ENCODE measurements around the gene MINDY4.
A peak's percentile ranks its signal among the peaks of the same experiment; 100 is the strongest.

MINDY4 gene

DNA sequence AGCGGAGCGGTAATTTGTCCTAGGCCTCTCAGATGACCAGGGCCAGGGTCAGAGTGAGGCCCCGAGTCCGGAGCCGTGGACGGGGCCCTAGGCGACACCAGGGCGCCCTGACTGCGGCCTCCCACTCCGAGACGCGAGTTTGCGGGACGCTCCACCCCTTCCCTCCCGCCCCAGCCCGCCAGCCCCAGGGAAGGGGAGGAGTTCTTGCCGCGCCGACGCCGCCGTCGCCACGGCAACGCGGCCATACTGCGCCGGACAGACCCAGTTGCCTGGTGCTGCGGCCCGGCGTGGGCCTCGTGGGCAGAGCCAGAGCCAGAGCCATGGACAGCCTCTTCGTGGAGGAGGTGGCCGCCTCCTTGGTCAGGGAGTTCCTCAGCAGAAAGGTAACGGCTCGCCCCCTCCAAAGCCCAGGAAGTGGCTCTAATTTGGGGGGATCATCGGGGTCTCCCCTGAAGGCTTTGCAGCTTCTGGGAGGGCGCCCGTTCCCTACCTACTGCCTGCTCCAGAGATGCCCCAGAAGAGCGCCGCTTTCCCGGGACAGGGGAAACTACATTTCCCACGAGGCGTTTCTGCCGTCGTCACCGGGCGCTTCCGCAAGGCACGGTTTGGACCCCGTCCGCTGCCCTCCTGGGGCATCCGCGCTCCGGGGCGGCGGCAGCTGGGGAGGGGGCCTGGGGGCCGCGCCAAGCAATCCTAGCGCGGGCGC is at the start of gene MINDY4:
Gene MINDY4 (plus strand): TSS at position 244 of the 706 bp plus-strand sequence. CDS start 77 bp downstream, at position 321.
- peak; percentile 97 for DNase-seq

DNA sequence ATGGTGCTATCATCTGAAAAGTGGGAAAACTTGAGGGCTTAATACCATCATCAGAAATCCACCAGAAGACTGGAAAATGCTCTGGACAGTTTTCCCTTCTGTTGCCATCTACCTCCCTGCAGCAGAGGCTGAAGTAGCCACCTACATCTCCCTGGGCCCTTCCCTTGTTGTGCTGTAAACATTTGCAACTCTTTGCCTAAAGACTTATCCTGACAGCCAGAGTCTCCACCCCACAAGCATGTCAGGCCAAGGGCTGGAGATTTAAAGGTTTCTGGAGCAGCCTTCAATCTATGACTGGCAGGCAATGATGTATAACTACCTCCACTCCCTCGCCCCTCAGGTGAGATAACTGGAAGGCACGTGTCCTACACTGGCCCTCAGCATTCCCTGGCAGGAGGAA is 49.0 kb upstream of the MINDY4 start:
- no peak for DNase-seq

DNA sequence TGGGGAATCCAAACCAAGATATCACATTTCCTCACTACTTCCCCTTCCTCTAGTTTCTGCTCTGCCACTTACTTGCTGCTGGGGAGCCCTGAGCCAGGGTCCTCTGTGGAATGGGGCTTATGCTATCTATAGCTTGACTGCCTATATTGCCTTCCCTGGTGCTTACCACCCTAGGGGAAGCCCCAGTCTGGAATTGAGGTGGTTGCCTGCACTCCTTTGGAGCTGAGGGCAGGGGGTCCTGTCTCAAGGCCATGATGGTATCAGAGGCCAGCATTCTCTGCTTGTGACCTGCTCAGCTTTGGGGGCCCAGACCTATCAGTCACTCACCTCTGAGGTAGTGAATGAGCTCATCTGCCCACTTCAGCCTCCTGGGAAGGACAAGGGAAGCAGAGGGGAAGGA is 48.5 kb upstream of the MINDY4 start:
- no peak for DNase-seq

DNA sequence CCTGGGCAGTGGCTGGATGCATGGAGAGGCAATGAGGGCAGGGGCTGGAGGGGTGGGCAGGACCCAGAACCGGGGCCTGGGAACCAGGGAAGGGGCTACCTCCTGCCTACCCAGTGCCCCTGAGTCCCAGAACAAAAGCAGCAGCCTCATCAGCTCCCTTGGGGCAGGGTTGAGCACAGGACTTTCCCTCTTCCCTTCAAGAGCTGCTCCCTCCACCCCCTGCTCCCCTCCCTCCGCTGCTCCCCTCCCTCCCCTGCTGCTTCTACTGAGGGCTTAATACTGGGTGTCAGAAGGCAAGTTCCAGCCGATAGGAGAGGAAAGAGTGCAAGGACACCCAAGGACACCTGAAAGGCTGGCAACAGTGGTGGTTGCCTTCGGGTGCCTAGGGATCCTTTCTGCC is 47.4 kb upstream of the MINDY4 start:
- no peak for DNase-seq

DNA sequence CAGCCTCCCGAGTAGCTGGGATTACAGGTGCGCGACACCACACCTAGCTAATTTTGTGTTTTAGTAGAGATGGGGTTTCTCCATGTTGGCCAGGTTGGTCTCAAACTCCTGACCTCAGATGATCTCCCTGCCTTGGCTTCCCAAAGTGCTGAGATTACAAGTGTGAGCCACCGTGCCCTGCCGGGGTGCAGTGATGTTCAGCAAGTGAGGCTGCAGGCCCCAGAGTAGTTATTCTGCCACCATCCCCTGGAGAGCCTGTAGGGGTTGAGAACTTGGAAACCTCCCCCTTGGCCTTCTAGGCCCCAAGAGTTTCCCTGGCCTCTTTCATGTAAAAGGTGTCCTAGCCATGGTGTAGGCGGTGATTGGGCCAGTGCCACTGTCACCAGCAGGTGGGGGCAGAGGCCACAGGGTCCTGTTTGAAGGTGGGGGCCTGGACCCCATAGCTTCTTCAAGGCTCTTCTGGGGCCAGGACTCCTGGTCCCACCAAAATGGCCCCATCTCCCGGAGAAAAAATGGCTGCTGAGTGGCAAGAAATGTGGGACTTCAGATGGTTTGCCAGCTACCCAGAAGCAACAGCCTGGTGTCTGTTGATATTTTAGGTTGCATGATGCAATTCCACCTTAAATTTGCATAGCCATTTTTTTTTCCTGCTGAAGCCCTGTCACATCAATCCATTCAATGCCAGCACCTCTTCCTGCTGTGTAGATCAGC is 44.8 kb upstream of the MINDY4 start:
- DNase-seq: peak; percentile 39

DNA sequence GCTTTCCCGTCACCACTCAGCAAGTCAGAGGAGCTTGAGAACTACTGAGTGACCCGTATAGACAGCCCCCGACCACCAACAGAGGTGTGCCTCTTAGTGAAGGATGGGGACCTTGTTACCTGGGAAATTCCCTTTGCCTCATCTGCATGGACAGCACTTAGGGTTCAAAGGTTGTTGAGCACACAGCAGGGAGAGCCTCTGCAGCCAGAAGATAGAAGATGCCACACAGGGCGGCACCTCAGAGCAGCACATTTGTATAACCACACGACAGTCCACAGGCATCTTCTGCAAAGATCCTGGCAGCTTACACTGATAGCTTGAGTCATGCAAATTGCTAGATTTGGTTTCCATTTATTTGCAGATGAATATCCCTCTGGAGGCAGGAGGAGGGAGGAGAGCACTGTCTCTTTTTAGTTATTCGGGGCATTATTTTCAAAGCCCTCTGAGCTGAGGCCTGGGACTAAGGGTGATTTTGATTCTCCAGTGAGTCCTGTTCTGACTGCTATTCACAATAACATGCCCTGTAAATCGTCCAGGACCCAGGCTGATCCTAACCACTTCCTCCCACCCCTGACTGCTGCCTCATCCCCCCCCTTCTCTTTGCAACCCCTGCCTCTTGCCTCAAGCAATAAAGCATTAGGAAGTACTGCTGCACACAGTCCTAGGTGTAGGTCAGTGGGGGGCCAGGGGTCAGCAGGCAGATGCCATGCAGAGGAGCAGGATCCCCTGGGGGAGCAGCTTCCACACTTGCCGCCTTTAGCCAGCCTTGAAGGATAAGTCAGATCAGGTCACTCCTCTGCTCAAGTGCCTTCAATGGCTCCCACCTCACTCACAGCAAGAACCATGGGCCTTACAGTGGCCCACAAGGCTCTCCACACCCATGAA is 43.9 kb upstream of the MINDY4 start:
- DNase-seq: peak; percentile 49

DNA sequence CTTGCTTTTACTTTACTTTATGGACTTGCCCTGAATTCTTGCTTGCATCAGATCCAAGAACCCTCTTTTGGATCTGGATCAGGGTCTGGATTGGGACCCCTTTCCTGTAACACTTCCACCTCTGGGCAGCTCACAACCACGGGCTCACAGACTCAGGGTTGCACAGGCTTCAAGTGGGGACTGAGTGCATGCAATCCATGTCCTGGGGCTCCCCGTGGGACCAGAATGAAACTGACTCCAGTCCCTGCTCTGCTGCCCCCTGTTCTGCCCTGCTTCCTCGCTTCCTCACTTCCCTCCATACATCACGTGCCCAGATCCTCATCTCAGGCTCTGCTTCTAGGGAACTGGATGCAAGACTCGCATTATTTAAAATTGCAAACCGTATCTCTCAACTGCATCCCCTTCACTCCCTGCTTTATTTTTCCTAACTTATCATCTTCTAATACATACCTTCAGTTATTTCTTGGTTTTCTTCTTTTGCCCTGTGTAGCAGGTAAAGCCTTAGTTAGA is 42.6 kb upstream of the MINDY4 start:
- no peak for DNase-seq

DNA sequence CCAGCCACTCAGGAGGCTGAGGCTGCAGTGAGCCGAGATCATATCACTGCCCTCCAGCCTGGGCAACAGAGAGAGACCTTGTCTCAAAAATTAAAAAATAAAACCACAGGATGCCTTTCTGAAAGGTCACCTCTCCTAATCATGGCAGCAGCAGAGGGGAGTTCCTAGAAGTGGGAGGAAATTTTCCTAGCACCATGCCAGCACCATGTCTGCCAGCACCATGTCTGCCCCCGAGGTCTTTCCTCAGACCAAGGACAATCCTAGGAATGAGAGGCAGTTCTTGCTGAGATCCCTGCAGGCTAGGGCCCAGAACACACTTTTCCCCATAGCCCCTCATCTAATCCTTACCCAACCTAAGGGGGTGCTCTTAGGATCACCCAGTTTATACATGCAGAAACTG is 41.6 kb upstream of the MINDY4 start:
- DNase-seq: no peak

DNA sequence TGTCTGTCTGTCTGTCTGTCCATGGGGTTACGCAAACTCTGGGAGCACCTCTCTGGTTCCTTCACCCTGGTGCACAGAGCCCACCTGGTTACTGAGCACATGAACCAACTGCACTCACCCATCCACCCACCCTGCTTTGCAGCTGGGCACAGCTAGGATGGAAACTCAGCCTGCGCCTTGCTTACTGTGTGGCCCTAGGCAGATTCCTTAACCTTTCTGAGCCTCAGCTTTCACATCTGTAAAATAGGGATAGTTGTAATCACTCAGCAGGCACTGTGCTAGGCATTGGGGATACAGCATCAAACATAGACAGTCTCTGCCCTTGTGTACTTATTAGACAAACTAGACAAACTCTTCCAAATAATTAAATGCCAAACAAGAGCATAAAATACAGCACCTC is 41.1 kb upstream of the MINDY4 start:
- no peak for DNase-seq

DNA sequence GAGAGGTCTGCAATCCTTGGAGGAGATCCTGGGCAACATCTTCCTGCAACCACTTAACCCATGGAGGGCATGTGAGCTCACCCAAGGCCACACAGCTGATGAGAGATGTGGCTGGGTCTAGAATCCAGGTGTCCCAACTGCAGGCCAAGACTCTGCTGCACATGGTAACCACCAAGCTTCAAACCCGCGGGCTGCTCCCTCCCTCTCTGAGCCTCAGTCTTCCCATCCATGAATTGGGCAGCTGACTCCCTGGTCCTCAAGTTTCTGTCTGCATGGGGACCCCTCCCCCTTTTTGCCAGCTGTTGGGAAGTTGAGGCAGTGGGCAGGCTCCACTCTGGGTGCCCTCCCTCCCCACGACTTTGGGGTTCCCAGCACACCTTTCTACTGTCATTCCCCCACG is 40.2 kb upstream of the MINDY4 start:
- DNase-seq: no peak

DNA sequence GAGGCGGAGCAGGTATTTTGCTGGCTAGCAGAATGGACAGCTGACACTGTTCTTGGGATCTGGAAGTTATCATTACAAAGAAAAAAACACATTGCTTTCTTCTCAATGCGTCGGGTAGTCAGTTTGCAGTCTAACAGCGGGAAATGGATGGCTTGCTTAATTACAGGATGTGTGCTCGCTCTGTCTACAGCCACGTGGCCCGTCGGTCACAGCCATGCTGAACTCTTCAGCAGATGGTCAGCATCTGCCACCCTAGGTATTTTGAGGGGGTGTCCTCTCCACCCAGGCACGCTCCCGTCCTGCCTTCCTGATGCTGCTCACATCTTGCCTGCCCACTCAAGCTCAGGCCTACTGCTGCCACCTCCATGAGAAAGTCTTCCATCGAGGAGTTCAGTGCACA is 39.6 kb upstream of the MINDY4 start:
- DNase-seq: no peak

DNA sequence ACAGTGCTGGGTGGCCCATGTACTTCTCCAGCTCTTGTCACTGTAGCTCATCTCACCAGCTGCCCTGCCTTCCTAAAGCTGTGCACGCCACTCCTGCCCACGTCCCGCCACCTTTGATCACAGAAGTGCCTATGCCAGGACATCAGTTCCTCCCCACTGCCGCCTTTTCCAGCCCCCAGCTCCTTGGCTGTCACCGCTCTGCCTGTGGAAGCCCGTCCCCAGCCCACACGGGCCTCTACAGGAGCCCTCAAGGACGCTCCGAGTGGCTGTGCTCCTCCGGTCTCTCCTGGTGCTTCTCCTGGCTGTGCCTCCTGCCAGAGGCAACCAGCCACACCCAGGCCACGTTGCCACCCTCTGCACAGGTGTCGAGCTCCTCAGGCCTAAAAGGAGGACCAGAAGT is 38.6 kb upstream of the MINDY4 start:
- no peak for DNase-seq

DNA sequence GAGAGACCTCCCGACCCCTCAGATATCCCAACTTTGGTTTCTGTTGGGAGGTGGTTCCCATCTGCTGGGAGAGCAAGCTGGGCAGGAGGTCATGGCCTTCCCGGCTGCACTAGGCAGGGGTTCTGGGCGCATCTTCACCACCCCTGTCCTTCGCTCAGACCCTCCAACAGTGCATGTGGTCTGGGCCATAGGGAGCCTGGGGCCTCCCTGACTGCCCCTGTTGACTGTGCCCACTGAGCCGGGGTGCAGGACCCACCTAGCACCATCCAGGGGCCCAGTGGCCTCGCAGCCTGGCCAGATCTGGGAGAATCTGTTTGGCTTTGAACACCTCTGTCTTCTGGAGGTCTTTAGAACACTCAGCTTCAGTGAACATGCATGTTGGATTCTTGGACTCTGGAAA is 38.0 kb upstream of the MINDY4 start:
- no peak for DNase-seq

DNA sequence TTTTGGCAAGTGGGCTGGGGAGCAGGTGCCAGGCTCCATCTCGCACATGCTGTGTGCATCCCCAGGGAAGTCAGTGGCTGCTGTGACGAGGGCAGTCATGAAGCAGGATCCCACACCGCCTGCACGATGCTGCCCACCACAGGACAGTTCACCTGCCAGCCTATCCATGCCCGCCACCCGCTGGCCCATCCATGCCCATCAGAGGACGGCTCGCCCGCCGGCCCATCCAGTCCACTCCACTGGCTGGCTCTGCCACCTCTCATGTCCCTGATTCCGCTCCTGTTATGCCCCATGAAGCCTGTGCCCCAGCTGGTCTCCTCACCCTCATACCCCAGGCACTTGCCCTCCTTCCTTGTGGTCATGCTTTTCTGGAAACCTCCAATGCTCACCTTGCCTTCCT is 37.5 kb upstream of the MINDY4 start:
- DNase-seq: no peak

DNA sequence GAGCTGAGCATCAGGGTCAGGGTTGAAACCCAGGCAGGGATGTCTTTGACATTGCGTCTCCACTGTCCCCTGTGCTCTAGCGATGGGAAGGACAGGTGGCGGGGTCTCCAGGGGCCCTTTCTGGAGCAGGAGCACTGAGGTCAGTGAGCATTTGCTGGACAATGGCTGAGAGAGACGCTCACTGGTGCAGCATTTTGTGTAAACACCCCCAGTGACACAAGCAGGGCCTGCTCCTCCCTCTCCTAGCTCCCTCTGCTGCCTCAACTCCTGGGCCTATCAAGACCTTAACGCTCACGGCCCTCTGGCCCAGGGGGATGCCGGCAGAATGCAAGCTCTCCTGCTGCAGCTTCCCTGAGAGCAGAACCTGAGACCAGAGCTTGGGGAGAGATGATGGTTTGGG is 36.7 kb upstream of the MINDY4 start:
- DNase-seq: no peak

DNA sequence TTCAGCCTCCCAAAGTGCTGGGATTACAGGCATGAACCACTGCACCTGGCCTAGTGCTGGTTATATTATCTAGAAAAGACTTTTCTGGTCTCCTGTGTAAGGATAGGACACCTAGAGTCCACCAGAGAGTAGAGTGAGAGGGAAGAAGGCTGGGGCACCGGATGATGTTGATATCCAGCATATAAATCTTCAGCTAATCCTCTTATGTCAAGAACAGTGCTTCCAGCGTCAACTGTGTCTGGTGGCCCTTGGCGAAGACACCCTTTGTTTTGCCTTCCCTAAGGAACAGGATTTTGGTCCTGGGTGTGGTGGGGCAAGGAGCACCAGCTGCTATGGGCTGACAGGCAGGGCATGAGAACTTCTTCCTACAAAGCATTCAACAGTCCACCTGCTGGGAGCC is 35.6 kb upstream of the MINDY4 start:
- no peak for DNase-seq

DNA sequence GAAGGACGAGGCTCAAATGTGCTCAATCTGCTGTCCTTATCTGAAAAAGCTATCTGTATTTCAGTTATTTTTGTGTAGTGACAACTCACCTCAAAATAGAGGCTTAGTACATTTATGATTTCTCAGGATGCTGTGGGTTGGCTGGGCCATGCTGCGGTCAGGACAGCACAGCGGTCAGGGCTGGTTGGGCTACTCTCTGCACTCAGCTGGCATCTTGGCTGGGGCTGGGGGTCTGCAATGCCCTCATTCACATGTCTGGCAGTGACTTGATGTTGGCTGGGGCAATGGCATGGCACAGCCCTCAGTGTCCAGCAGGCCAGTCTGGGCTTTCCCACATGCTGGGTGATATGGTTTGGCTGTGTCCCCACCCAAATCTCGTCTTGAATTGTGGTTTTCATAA is 34.9 kb upstream of the MINDY4 start:
- no peak for DNase-seq

DNA sequence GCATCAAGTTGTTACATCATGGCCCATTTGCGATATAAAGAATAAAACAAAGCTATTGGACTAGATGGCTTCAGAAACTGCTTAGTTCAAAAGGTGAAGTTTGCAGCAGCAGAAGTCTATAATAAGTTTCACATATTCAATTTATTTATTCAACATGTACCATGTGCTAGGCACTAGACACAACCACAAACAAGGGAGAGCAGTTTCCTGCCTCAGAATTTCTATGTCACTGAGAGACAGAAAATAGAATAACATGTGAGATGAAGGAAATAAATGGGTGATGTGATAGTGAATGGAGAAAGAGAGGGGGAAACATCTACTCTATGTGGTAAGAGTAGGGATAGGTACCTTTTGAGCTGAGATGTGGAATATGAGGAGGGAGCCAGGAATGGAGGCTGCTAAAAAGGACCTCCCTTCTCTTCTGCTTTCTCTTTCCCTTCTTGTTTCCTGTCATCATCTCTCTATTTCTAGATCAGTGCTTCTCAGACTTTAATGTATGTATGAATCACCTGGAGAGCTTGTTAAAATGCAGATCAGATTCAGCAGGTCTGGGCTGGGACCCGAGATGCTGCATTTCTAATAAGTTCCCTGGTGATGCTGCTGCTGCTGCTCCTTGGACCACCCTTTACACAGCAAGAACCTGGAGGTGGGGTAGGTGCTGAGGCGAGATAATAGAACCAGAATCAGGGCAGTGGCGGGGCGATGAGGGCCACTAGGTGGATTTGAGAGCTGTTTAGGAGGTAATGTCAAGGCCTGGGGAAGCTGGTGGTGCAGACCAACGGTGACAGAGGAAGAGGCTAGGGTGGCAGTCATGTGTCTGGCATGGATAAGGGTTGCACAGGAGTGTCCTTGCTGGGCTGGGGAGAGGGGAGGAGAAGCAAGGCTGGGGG is 32.9 kb upstream of the MINDY4 start:
- DNase-seq: no peak

DNA sequence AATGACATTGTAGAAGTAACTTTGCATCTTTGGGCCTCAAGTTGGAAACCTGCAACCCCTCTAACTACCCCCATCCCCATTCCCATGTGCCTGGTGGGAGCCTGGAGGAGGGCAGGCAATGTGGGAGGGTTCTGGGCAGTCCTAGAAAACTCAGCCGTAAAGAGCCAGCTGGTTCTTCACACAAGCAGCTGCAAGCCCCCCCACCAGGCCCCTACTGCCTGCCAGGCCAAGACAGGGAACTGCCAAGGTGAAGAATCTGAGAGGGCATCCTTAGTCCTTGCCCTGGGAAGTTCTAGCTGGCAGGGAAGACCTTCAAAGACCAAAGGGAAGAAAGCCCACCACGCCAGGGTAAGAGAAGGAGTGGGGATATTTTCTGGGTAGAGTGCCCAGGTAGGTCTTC is 31.5 kb upstream of the MINDY4 start:
- no peak for DNase-seq

DNA sequence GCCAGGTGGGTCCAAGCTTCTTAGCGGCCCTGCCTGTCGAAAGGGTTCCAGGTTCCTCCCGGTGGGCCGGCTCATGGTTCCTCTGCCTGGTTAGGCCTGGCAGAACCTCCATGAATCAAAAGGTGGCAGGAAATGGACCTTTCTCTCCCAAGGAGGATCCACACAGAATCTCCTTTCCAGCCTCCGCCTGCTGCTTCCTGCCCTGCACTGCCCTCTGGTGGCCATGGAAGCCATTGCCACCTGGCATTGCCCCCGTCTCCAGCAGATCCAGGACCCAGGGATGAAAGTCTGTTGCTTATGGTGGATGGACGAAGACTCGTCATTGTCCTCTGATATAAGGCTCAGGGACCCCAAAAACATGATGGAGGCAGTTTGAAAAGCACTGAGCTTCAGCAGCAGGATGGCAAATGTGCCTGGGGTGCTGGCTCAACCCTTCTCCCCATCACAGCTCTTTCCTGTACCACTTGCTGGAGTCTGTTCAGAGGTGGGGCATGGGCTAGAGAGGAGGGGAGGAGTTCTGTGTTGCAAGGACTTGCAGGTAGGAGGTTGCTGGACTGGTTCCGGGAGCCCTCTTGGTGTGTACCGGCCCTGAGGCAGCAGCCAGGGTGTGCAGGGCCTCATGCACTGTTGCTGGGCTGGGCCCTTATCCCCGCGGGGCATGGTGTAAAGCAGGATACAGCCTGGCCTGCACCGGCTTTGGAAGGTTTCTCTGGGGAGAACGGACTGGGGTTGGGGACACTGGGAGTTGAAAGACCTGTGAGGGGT is 30.6 kb upstream of the MINDY4 start:
- peak; percentile 90 for DNase-seq

DNA sequence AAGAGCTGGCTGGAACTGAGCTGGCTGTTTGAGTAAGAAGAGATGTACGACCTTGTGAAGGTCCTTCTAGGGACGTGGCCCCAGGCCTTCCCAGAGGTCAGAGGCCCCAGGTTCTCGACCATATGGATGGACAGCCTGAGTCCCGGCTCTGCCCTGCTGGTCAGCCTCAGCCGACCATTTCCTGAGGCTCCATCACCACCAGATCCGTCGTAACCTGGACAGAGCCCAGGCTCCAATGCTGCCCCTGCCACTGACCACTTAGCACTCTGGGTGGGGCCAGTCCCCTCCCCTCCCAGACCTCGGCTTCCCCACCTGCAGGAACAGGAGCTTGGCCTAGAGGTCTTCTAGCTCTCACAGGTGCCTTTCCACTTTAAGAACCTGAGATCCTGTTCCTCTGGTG is 29.9 kb upstream of the MINDY4 start:
- DNase-seq: no peak

Data from DMS53 (cell line).